Activated CD4-positive, alpha-beta T cell treated with anti-CD3 and anti-CD28 coated beads for 1 hour (primary cell): Measurements from ENCODE around the gene HOXA3.

ENCODE experiments used
- DNase-seq: peaks from one replicate; pipeline ENCODE4 v3.0.0-alpha.2; 2020

HOXA3 gene

GRCh38 chr7:27151931-27152815, at the start of gene HOXA3:
Gene HOXA3, minus strand, starts transcription at chr7:27152583. Its CDS starts 41,943 bp downstream, at chr7:27110640.
- DNase-seq, result no peak

- no peak for DNase-seq
These were observed 49.2 kb upstream of the HOXA3 start for GRCh38 chr7:27201580-27202017.

GRCh38 chr7:27200761-27201579, 48.6 kb upstream of the HOXA3 start:
- DNase-seq, result no peak

- no peak for DNase-seq
These were observed 47.7 kb upstream of the HOXA3 start, which contains the start of gene HOXA13 for GRCh38 chr7:27199849-27200760. Gene HOXA13, minus strand, starts transcription at chr7:27200091. Its CDS starts 14 bp downstream, at chr7:27200077.

- no peak for DNase-seq
These were observed 46.8 kb upstream of the HOXA3 start for GRCh38 chr7:27198871-27199801.

GRCh38 chr7:27198138-27198841, 45.9 kb upstream of the HOXA3 start:
- DNase-seq, result no peak

- DNase-seq, result no peak
These were observed 45.0 kb upstream of the HOXA3 start for GRCh38 chr7:27197137-27198042.

GRCh38 chr7:27196287-27196767, 43.9 kb upstream of the HOXA3 start:
- DNase-seq, result peak; percentile 74

- no peak for DNase-seq
These were observed 42.5 kb upstream of the HOXA3 start for GRCh38 chr7:27194686-27195379.

GRCh38 chr7:27194002-27194352, 41.6 kb upstream of the HOXA3 start:
- no peak for DNase-seq

GRCh38 chr7:27193335-27194001, 41.1 kb upstream of the HOXA3 start:
- DNase-seq, result no peak

GRCh38 chr7:27192546-27193334, 40.4 kb upstream of the HOXA3 start:
- DNase-seq, result no peak

- no peak for DNase-seq
These were observed 39.6 kb upstream of the HOXA3 start for GRCh38 chr7:27191833-27192545.

- DNase-seq, result no peak
These were observed 38.9 kb upstream of the HOXA3 start for GRCh38 chr7:27191161-27191731.

- no peak for DNase-seq
These were observed 37.8 kb upstream of the HOXA3 start for GRCh38 chr7:27189997-27190748.
